Smooth muscle cell of the brain vasculature (primary cell): ENCODE results near the gene SCNN1B.

Experiments
- DNase-seq: peaks from one replicate; pipeline ENCODE4 v3.0.0-alpha.2; 2012; ENCODE audit warnings: low read depth, low spot score

The SCNN1B gene

GRCh38 chr16:23320693-23321092, 18.6 kb downstream of the SCNN1B start:
- no peak for DNase-seq

GRCh38 chr16:23321206-23321875, 19.2 kb downstream of the SCNN1B start:
- DNase-seq, result no peak

GRCh38 chr16:23323224-23324030, 21.3 kb downstream of the SCNN1B start:
- DNase-seq, result no peak

- DNase-seq, result no peak
Measured at GRCh38 chr16:23324727-23325126, 22.6 kb downstream of the SCNN1B start.

GRCh38 chr16:23327836-23328235, 25.7 kb downstream of the SCNN1B start:
- DNase-seq, result no peak

GRCh38 chr16:23330161-23330560, 28.1 kb downstream of the SCNN1B start:
- no peak for DNase-seq

- no peak for DNase-seq
Measured at GRCh38 chr16:23330583-23331249, 28.6 kb downstream of the SCNN1B start.

- no peak for DNase-seq
Measured at GRCh38 chr16:23333034-23333579, 31.0 kb downstream of the SCNN1B start.

GRCh38 chr16:23333831-23334456, 31.8 kb downstream of the SCNN1B start:
- DNase-seq, result no peak

GRCh38 chr16:23334457-23334853, 32.4 kb downstream of the SCNN1B start:
- DNase-seq, result no peak

- no peak for DNase-seq
Measured at GRCh38 chr16:23334950-23335349, 32.8 kb downstream of the SCNN1B start.

- no peak for DNase-seq
Measured at GRCh38 chr16:23337836-23338550, 35.9 kb downstream of the SCNN1B start.

GRCh38 chr16:23339787-23340186, 37.7 kb downstream of the SCNN1B start:
- DNase-seq, result no peak

GRCh38 chr16:23342083-23342640, 40.1 kb downstream of the SCNN1B start:
- DNase-seq, result no peak

GRCh38 chr16:23343643-23344612, 41.8 kb downstream of the SCNN1B start:
- DNase-seq, result no peak

- no peak for DNase-seq
Measured at GRCh38 chr16:23345237-23345636, 43.1 kb downstream of the SCNN1B start.

- no peak for DNase-seq
Measured at GRCh38 chr16:23348579-23349469, 46.7 kb downstream of the SCNN1B start.

GRCh38 chr16:23351360-23351759, 49.3 kb downstream of the SCNN1B start:
- DNase-seq, result no peak

- no peak for DNase-seq
Measured at GRCh38 chr16:23353440-23353839, 51.3 kb downstream of the SCNN1B start.
